Mesendoderm (in vitro differentiated cells): ENCODE measurements around the gene PIM3.

Experiments used
- DNase-seq: peaks from one replicate; pipeline ENCODE4 v3.0.0; 2013
- H2AK5ac ChIP-seq: 2 replicates; pipeline ENCODE4 v1.6.1; 2013; ENCODE audit warnings: low read length, inconsistent platforms
- H2BK120ac ChIP-seq: 2 replicates; pipeline ENCODE4 v1.6.1; 2013; ENCODE audit warnings: low read depth, mild to moderate bottlenecking, low read length, moderate library complexity, mixed read lengths
- H2BK15ac ChIP-seq: replicated peaks from 2 replicates; pipeline ENCODE4 v1.6.1; 2013; ENCODE audit warnings: low read depth, mild to moderate bottlenecking, moderate library complexity
- H2BK5ac ChIP-seq: 2 replicates; pipeline ENCODE4 v1.6.1; 2013; ENCODE audit warnings: low read length, inconsistent platforms
- H3K18ac ChIP-seq: 2 replicates; pipeline ENCODE4 v1.6.1; 2013; ENCODE audit warnings: mild to moderate bottlenecking, low read length, mixed read lengths
- H3K23ac ChIP-seq: one replicate; pipeline ENCODE4 v1.6.1; 2013; ENCODE audit warnings: low read length
- H3K27ac ChIP-seq: 2 replicates; pipeline ENCODE4 v1.5.1; 2013; ENCODE audit warnings: low read depth, mild to moderate bottlenecking, inconsistent platforms, low read length, moderate library complexity
- H3K27me3 ChIP-seq: 2 replicates; pipeline ENCODE4 v1.6.1; 2013; ENCODE audit warnings: low read length, control low read depth, mild to moderate bottlenecking, inconsistent platforms; ENCODE audit not compliant: insufficient read depth, poor library complexity
- H3K36me3 ChIP-seq: 2 replicates; pipeline ENCODE4 v1.6.1; 2013; ENCODE audit warnings: low read length, inconsistent platforms; ENCODE audit not compliant: control insufficient read depth, insufficient read depth
- H3K4ac ChIP-seq: one replicate; pipeline ENCODE4 v1.6.1; 2013; ENCODE audit warnings: low read depth, mild to moderate bottlenecking, low read length, moderate library complexity
- H3K4me1 ChIP-seq: 2 replicates; pipeline ENCODE4 v1.6.1; 2013; ENCODE audit warnings: low read depth, low read length, inconsistent platforms; ENCODE audit not compliant: control insufficient read depth
- H3K4me2 ChIP-seq: 2 replicates; pipeline ENCODE4 v1.6.1; 2013; ENCODE audit warnings: low read length
- H3K4me3 ChIP-seq: 2 replicates; pipeline ENCODE4 v1.5.1; 2013; ENCODE audit warnings: mild to moderate bottlenecking, low read length
- H3K56ac ChIP-seq: one replicate; pipeline ENCODE4 v1.6.1; 2013; ENCODE audit warnings: low read length
- H3K79me1 ChIP-seq: 2 replicates; pipeline ENCODE4 v1.6.1; 2013; ENCODE audit warnings: low read length, inconsistent platforms
- H3K79me2 ChIP-seq: 2 replicates; pipeline ENCODE4 v1.6.1; 2013; ENCODE audit warnings: mild to moderate bottlenecking, low read length; ENCODE audit not compliant: control insufficient read depth, insufficient read depth
- H3K9ac ChIP-seq: 2 replicates; pipeline ENCODE4 v1.6.1; 2013; ENCODE audit warnings: low read length, inconsistent platforms
- H4K5ac ChIP-seq: one replicate; pipeline ENCODE4 v1.6.1; 2013; ENCODE audit warnings: low read length
- H4K8ac ChIP-seq: one replicate; pipeline ENCODE4 v1.6.1; 2013; ENCODE audit warnings: low read depth, mild to moderate bottlenecking, control low read depth, low read length, moderate library complexity
- WGBS: extraction: QIAGEN DNeasy Blood & Tissue Kit; methylation state at CpG from one replicate; pipeline ENCODE4 v1.1.7; 2013; ENCODE audit warnings: low lambda C conversion rate, missing lambda C conversion rate; ENCODE audit not compliant: insufficient coverage; ENCODE audit errors: extremely low coverage; 5-methylcytosine and 5-hydroxymethylcytosine counted together

Gene PIM3

DNA sequence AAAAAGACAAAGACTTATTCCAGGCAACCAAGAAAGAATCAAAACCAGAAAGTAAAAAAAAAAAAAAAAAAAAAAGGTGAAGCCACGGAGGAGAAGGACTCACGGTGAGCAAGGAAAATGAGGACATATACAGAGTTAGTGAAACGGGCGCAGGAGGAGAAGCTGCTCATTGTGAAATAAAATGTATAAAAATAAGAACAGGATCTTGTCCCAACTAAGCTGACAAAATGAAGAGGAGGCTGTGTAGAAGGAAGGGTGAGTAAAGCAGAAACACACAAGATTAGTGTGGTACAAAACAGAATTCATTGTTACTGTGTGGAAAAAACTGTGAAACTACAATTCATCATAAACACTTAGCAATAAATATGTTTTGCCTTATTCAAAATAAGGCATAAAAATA is 44.3 kb downstream of the PIM3 start:
- H3K4ac ChIP-seq, result no peak overlapping the region
- H4K8ac ChIP-seq, result no peak overlapping the region
- H3K23ac ChIP-seq, result no peak overlapping the region
- H3K4me2 ChIP-seq, result no peak overlapping the region
- no peak overlapping the region for H3K4me3 ChIP-seq
- H3K27me3 ChIP-seq, result peaks cover 1% of the 10 kb centered on the region
- H2BK120ac ChIP-seq, result no peak overlapping the region
- H2BK15ac ChIP-seq, result no peak overlapping the region
- no peaks in the 10 kb centered on the region for H3K4me1 ChIP-seq
- no peaks in the 10 kb centered on the region for H3K79me2 ChIP-seq
- no peak overlapping the region for H3K27ac ChIP-seq
- no peak overlapping the region for H2BK5ac ChIP-seq
- DNase-seq, result no peak
- no peak overlapping the region for H2AK5ac ChIP-seq
- H3K56ac ChIP-seq, result no peak overlapping the region
- no CpG with 5 or more reads among the region's 4 CpGs for WGBS
- no peaks in the 10 kb centered on the region for H3K36me3 ChIP-seq
- H4K5ac ChIP-seq, result no peak overlapping the region
- H3K9ac ChIP-seq, result no peak overlapping the region
- H3K18ac ChIP-seq, result no peak overlapping the region
- no peaks in the 10 kb centered on the region for H3K79me1 ChIP-seq

DNA sequence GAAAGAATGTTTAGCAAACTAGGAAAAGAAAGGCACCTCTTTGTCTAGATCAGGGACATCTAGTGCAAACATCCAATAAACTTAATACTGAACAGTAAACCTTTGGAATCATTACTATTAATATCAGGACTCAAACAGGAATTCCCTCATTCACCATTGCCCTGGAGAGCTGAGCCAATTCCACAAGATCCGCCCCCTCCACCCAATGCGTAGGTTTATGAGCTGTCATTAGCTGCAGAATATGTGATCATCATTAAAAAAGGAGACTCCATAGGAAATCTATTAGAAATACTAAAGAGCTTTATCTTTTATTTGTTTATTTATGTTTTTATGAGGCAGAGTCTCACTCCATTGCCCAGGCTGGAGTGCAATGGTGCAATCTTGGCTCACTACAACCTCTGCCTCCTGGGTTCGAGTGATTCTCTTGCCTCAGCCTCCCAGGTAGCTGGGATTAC is 46.5 kb downstream of the PIM3 start:
- no peak overlapping the region for H3K4me2 ChIP-seq
- no CpG with 5 or more reads among the region's 3 CpGs for WGBS
- no peak overlapping the region for H2BK15ac ChIP-seq
- no peaks in the 10 kb centered on the region for H3K79me2 ChIP-seq
- DNase-seq, result no peak
- no peak overlapping the region for H3K9ac ChIP-seq
- no peaks in the 10 kb centered on the region for H3K4me1 ChIP-seq
- no peak overlapping the region for H3K27ac ChIP-seq
- no peak overlapping the region for H3K4me3 ChIP-seq
- H2BK120ac ChIP-seq, result no peak overlapping the region
- no peak overlapping the region for H3K4ac ChIP-seq
- peaks cover 5% of the 10 kb centered on the region for H3K27me3 ChIP-seq
- no peak overlapping the region for H3K56ac ChIP-seq
- no peak overlapping the region for H3K18ac ChIP-seq
- H2BK5ac ChIP-seq, result no peak overlapping the region
- H4K5ac ChIP-seq, result no peak overlapping the region
- no peak overlapping the region for H3K23ac ChIP-seq
- no peaks in the 10 kb centered on the region for H3K79me1 ChIP-seq
- no peaks in the 10 kb centered on the region for H3K36me3 ChIP-seq
- no peak overlapping the region for H4K8ac ChIP-seq
- H2AK5ac ChIP-seq, result no peak overlapping the region

DNA sequence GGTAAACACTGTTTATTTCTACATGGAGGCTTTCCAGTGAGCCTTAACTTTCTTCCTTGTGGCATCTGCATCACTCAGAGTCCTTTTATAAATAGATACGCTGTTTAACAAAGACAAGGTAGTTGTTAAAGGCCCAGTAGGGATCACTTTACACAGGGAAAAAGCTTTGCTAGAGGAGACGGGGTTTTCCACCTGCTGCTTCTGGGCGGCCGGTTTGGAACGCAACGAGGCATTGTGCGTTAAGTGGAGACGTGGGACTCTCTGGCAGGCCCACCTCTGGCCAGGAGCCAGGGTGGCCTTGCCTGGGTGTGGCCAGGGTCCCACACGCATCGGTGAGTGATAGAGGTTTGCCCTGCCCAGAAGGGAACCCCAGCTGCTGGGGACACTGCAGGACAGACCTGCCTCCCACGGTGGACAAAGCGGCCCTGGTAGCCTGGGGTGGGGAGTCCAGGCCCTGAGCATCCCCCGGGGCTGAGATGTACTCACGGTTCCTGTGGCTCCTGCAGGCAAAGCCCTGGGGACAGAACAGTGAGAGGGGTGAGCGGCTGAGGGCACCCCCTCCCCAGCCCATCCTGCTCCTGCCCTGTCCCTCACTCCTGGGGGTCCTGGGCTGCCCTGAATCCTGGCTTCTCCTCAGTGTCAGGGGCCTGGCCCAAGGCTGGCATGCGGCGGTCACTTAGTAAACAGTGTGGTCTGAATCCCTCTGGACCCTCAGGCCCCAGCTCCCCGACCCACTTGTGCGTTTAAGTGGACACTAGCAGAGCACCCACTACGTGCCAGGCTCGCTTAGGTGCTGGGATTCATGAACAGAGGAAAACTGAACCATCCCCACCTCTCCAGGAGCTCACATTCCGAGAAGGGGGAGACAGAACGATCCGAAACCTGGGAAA is 47.8 kb downstream of the PIM3 start:
- no CpG with 5 or more reads among the region's 24 CpGs for WGBS
- Histone ChIP-seq H2BK15ac (no peak overlapping the region), H3K79me2 (no peaks in the 10 kb centered on the region), H2BK5ac (no peak overlapping the region), H4K8ac (no peak overlapping the region), H3K36me3 (no peaks in the 10 kb centered on the region), H3K18ac (no peak overlapping the region), H4K5ac (no peak overlapping the region), H2AK5ac (no peak overlapping the region), H3K27me3 (peaks cover 5% of the 10 kb centered on the region), H3K23ac (no peak overlapping the region), H3K4me2 (no peak overlapping the region), H2BK120ac (no peak overlapping the region), H3K9ac (no peak overlapping the region), H3K56ac (no peak overlapping the region), H3K79me1 (no peaks in the 10 kb centered on the region), H3K4me3 (no peak overlapping the region), H3K4ac (no peak overlapping the region), H3K4me1 (no peaks in the 10 kb centered on the region), H3K27ac (no peak overlapping the region)
- no peak for DNase-seq

DNA sequence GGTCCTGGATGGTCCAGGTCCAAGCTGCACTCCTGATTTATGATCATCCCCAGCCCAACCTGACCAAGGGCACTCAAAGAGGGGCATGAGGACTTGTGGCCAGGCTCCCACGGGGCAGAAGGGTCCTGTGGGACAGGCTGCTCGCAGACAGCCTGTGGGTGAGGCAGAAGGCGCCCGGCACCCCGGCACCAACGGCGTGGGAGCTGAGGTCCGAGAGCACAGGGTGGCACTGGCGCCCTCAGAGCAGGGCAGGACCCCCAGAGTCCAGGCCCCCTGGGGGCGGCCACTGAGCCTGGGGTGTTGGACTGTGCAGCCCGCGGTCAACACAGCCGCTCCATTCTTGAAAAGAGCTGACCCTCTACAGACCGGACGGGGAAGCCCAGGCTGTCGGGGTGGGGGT is 48.7 kb downstream of the PIM3 start:
- Histone ChIP-seq H2BK5ac (no peak overlapping the region), H2BK120ac (no peak overlapping the region), H3K18ac (no peak overlapping the region), H3K4me1 (no peaks in the 10 kb centered on the region), H3K4me3 (no peak overlapping the region), H3K4ac (no peak overlapping the region), H3K79me2 (no peaks in the 10 kb centered on the region), H2BK15ac (no peak overlapping the region), H3K27me3 (peaks cover 7% of the 10 kb centered on the region), H3K56ac (no peak overlapping the region), H3K27ac (no peak overlapping the region), H3K23ac (no peak overlapping the region), H3K79me1 (no peaks in the 10 kb centered on the region), H3K36me3 (no peaks in the 10 kb centered on the region), H3K4me2 (no peak overlapping the region), H2AK5ac (no peak overlapping the region), H4K8ac (no peak overlapping the region), H4K5ac (no peak overlapping the region), H3K9ac (no peak overlapping the region)
- no peak for DNase-seq
- no CpG with 5 or more reads among the region's 16 CpGs for WGBS

DNA sequence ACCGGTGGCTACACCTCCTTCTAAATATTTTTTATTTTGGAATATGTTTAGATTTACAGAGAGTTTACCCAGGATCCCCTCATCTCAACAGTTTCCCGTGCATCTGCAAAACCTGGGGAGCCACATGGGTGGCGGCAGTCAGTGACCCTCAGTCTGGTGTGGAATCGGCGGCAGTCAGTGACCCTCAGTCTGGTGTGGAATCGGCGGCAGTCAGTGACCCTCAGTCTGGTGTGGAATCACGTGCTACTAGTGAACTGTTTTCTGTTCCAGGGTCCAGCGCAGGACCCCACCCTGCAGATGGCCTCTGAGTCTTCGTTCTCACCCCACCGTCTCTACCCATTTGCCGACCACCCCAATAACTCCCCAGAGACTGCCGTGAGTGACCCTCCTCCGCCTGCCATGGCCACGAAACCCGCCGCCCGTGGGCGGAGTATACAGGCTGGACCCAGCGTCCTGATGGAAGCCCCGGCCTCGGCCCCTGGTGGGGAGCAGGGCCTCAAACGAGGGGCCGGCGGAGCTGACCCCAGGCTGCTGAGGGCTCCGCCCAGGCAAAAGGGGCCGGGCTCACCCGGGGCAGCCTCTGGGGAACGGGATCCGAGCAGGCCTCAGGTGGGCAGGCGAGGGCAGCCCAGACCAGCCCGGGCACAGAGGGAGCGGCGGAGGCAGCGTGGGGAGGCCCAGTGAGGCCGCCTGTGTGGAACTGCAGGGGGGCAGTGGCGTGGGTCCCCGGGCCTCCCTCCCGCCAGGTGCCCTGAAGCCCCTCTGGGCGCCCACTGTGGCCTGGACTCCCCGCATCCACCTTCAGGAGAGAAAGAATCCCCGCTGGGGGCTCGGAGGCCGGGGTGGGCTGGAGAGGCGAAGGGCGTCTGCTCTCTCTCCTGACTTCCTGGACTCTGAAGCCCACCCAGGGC is 49.4 kb downstream of the PIM3 start:
- no peak overlapping the region for H3K4me2 ChIP-seq
- H3K4me1 ChIP-seq, result no peaks in the 10 kb centered on the region
- no peak overlapping the region for H2BK120ac ChIP-seq
- H2BK5ac ChIP-seq, result no peak overlapping the region
- no peaks in the 10 kb centered on the region for H3K79me2 ChIP-seq
- no peak for DNase-seq
- no peak overlapping the region for H3K18ac ChIP-seq
- H4K5ac ChIP-seq, result no peak overlapping the region
- WGBS, result no CpG with 5 or more reads among the region's 46 CpGs
- no peak overlapping the region for H2BK15ac ChIP-seq
- no peaks in the 10 kb centered on the region for H3K79me1 ChIP-seq
- no peak overlapping the region for H2AK5ac ChIP-seq
- H3K9ac ChIP-seq, result no peak overlapping the region
- H3K56ac ChIP-seq, result no peak overlapping the region
- H3K4ac ChIP-seq, result no peak overlapping the region
- no peak overlapping the region for H4K8ac ChIP-seq
- no peak overlapping the region for H3K27ac ChIP-seq
- H3K4me3 ChIP-seq, result no peak overlapping the region
- no peaks in the 10 kb centered on the region for H3K36me3 ChIP-seq
- no peak overlapping the region for H3K23ac ChIP-seq
- peaks cover 14% of the 10 kb centered on the region for H3K27me3 ChIP-seq
